ENCODE data around the gene JPH2.

DNA sequence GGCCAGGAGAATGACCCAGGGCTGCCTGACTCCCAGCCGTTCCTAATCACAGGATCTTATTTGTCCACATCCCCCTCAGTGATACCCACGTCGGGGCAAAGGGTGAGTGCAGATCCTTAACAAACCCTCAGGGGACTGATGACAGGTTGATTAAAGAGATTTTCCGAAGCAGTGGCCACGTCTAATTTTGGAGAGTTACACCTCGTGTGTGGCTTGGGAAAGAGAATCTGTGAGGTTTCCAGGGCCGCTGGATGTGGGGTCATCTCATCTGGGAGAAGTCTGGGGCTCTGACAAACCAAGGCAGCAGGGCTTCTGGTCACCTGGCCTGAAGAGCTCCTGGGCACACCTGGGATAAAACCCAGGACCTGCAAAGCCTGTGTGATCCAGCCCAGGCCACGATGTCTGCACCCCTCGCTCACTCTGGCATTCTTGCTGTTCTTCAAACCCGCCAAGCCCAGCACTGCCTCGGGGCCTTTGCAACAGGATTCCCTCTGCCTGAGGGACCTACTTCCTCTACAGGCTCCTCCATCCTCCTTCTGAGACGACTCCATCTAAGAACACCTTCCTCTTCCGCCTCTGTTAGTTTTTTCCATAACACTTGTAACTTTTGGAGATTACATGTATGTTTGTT, 4.7 kb downstream of the JPH2 start:
- TF ChIP-seq, protein P1, sequence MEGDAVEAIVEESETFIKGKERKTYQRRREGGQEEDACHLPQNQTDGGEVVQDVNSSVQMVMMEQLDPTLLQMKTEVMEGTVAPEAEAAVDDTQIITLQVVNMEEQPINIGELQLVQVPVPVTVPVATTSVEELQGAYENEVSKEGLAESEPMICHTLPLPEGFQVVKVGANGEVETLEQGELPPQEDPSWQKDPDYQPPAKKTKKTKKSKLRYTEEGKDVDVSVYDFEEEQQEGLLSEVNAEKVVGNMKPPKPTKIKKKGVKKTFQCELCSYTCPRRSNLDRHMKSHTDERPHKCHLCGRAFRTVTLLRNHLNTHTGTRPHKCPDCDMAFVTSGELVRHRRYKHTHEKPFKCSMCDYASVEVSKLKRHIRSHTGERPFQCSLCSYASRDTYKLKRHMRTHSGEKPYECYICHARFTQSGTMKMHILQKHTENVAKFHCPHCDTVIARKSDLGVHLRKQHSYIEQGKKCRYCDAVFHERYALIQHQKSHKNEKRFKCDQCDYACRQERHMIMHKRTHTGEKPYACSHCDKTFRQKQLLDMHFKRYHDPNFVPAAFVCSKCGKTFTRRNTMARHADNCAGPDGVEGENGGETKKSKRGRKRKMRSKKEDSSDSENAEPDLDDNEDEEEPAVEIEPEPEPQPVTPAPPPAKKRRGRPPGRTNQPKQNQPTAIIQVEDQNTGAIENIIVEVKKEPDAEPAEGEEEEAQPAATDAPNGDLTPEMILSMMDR (IDR thresholded peaks at IDR 0.05): no peak
- no peak for TF ChIP-seq ZFX (IDR thresholded peaks at IDR 0.05; ENCODE audit: borderline replicate concordance)

Data from 22Rv1 (cell line).